Choroid plexus epithelial cell (primary cell): ENCODE data around the gene KCTD15.

ENCODE experiments used
- DNase-seq: peaks from one replicate; pipeline ENCODE4 v3.0.0-alpha.2; 2010; ENCODE audit warnings: low read depth
- H3K4me3 ChIP-seq: 2 replicates; pipeline ENCODE4 v1.5.1; 2011; ENCODE audit warnings: low read depth, mild to moderate bottlenecking, control low read depth, low read length, moderate library complexity
- CTCF ChIP-seq: conservative IDR thresholded peaks from 2 replicates; pipeline ENCODE4 v1.5.1; 2011; ENCODE audit warnings: low read depth, mild to moderate bottlenecking, control low read depth, inconsistent platforms, low read length, moderate library complexity

KCTD15 gene, protein sequence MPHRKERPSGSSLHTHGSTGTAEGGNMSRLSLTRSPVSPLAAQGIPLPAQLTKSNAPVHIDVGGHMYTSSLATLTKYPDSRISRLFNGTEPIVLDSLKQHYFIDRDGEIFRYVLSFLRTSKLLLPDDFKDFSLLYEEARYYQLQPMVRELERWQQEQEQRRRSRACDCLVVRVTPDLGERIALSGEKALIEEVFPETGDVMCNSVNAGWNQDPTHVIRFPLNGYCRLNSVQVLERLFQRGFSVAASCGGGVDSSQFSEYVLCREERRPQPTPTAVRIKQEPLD

GRCh38 chr19:33796164-33796875 is at the start of gene KCTD15:
TSS of gene KCTD15 (plus strand) at chr19:33796870. CDS start at chr19:33800455, 3,585 bp downstream.
- peak within 1 kb of the TSS; percentile 71 for H3K4me3 ChIP-seq
- DNase-seq = peak; percentile 60
- TF ChIP-seq CTCF = no peak

GRCh38 chr19:33747273-33747672 is 49.4 kb upstream of the KCTD15 start:
- H3K4me3 ChIP-seq = no peak overlapping the region
- DNase-seq = no peak
- no peak for TF ChIP-seq CTCF

- DNase-seq = no peak
Observed at GRCh38 chr19:33748231-33748630, 48.4 kb upstream of the KCTD15 start.

DNA sequence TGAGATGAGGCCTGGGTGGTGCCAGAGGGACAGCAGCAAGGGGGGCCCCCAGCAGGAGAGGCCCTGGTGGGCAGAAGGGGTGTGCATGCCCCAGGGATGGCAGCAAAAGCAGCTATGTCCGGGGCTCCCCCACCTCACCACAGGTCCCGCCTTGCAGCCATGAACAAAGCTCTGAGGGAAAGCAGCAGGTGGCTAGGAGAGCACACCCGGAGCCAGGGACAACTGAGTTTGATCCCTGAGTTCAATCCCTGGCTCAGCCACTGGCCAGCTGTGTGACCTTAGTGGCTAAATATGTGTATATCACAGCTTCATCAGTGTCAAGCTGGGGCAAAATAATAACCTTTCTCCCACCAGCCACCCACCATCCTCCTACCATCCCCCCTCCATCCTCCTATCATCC is 47.7 kb upstream of the KCTD15 start:
- no peak for TF ChIP-seq CTCF
- DNase-seq = no peak
- no peak overlapping the region for H3K4me3 ChIP-seq

More at GRCh38 chr19:33748231-33748630, 48.4 kb upstream of the KCTD15 start:
- no peak for TF ChIP-seq CTCF
- no peak overlapping the region for H3K4me3 ChIP-seq

GRCh38 chr19:33749619-33750175 is 47.0 kb upstream of the KCTD15 start:
- no peak for TF ChIP-seq CTCF
- no peak for DNase-seq
- no peak overlapping the region for H3K4me3 ChIP-seq

- DNase-seq = no peak
- no peak overlapping the region for H3K4me3 ChIP-seq
- no peak for TF ChIP-seq CTCF
Observed at GRCh38 chr19:33750587-33751435, 45.9 kb upstream of the KCTD15 start.
